Ovary (tissue), 9 donors: ENCODE measurements around the gene DIPK1B. TPM values are rescaled to one million over a fixed set of nuclear protein-coding genes. Genes with fewer than 3 reads are reported as not detected.

Source experiments
- DNase-seq, 5 donors: peaks; one replicate each; pipeline ENCODE4 v3.0.0-alpha.2; 2019 to 2020
- H3K27ac ChIP-seq, 2 donors: fragments of 200-600 bp; one replicate each; pipeline versions ENCODE4 v1.5.1 to v1.8.0; 2019 to 2022
- H3K27me3 ChIP-seq: fragments of 200-600 bp; one replicate; pipeline ENCODE4 v1.8.0; 2022
- H3K36me3 ChIP-seq: fragments of 200-600 bp; sonication (generic); one replicate; pipeline ENCODE4 v1.5.1; 2019
- H3K4me1 ChIP-seq: one replicate; pipeline ENCODE4 v1.8.1; 2013; ENCODE audit warnings: mild to moderate bottlenecking, moderate library complexity; ENCODE audit not compliant: insufficient read depth
- H3K4me3 ChIP-seq: fragments of 200-600 bp; sonication (generic); one replicate; pipeline ENCODE4 v1.5.1; 2017
- H3K9me3 ChIP-seq, 2 donors: fragments of 200-600 bp in 1 of 2; sonication (generic) in 1 of 2; one replicate each; pipeline versions ENCODE4 v1.5.1 to v1.8.1; 2013 to 2019; ENCODE audit warnings: mild to moderate bottlenecking in 1 of 2, moderate library complexity in 1 of 2
- CTCF ChIP-seq, 3 donors: fragments of 450-650 bp in 2 of 3; fragments of 200-600 bp in 1 of 3; IDR thresholded peaks; one replicate each; pipeline versions ENCODE4 v1.5.1 to v1.8.0; 2016 to 2022; ENCODE audit warnings: antibody characterized with exemption in 3 of 3, mild to moderate bottlenecking in 1 of 3
- EP300 ChIP-seq: sonication (generic); formaldehyde crosslinking; IDR thresholded peaks from one replicate; pipeline ENCODE4 v1.6.1; 2017; ENCODE audit warnings: antibody characterized with exemption
- POLR2A ChIP-seq: fragments of 450-650 bp; IDR thresholded peaks from one replicate; pipeline ENCODE4 v1.6.1; 2017; ENCODE audit warnings: antibody characterized with exemption, mild to moderate bottlenecking, moderate library complexity
- WGBS, 3 donors: extraction: QIAGEN DNeasy Blood & Tissue Kit in 1 of 3; methylation state at CpG; one replicate each; pipeline versions ENCODE4 v1.1.5 to v1.1.7; 2013 to 2017; 5-methylcytosine and 5-hydroxymethylcytosine counted together
- intact Hi-C, 4 donors: fragments of 100-400 bp; cut with DNase I; formaldehyde crosslinking; loops; one replicate each; pipeline versions ENCODE4 v1.11.0 to v1.15.1; 2022 to 2023
- microRNA counts: library from miRNA; unstranded; fragments of <30 nt; microRNA quantifications from one replicate; lab custom pipeline; 2016
- microRNA-seq, 3 donors: library from miRNA; unstranded; fragments of <30 nt; microRNA quantifications; one replicate each; pipeline versions ENCODE4 to v1.2.0, GENCODE V29; 2019 to 2020
- polyA plus RNA-seq, 2 donors: library from polyadenylated mRNA; stranded (reverse); fragments of 200-250 nt in 1 of 2; fragments of 350-450 nt in 1 of 2; fragmentation: Illumina TruSeq in 1 of 2; extraction: RNeasy Lipid Tissue Mini Kit (QIAGEN cat#74804) in 1 of 2; gene quantifications; one replicate each; pipeline ENCODE4 v1.2.3, GENCODE V29; 2013 to 2014
- small RNA-seq: library from RNA; depleted of rRNA; stranded (forward); fragments of <200 nt; gene quantifications from one replicate; pipeline ENCODE3, GENCODE V24; 2016
- total RNA-seq, 7 donors: library from RNA; depleted of rRNA in 2 of 7; stranded (reverse); fragments of >200 nt in 2 of 7; fragmentation: NEBNext Ultra II Directional in 3 of 7; extraction: Animal tissue kit (Norgen Biotek cat#: 25700) in 3 of 7; gene quantifications; one replicate each; pipeline versions ENCODE4 v1.1.0 to v1.2.4, GENCODE V29; 2016 to 2023
- donor health status: DM: no; HTN: no; CAD: no; lungs with moderate emphysema.
- donor health status: DM: no; HTN: no; CAD: no.
- donor health status: Bipolar disorder and iron deficiency.
- donor health status: DM: yes; HTN: yes; CAD: no.
- donor health status: DM: no; HTN: no; CAD: no.
- donor health status: DM: yes; HTN: yes; CAD: no.

Gene DIPK1B
- total and polyA plus RNA-seq, 9 donors = 2.9 to 23.4 (median 13.1) TPM

GRCh38 chr9:136773386-136774044 lies 61.1 kb downstream of the DIPK1B start:
- Histone ChIP-seq H3K4me1 (peaks cover 2% of the 10 kb centered on the region), H3K27me3 (no peaks in the 10 kb centered on the region), H3K4me3 (no peak overlapping the region), H3K27ac (no peak overlapping the region), H3K9me3 (no peaks in the 10 kb centered on the region), H3K36me3 (no peaks in the 10 kb centered on the region)
- intact Hi-C loops = loop anchor here in 1 of 4 donors (5.0 kb wide), 1 partner anchor 614 kb away; no protein-coding TSS in a partner anchor
- 79 to 93% (median 88%) methylated on average over 7 of the region's 7 CpGs for WGBS, 3 donors
- TF ChIP-seq POLR2A (no peak), EP300 (no peak), CTCF (IDR thresholded peaks at IDR 0.05) (no peak)
- peak in 1 of 5 donors; percentile 17 for DNase-seq

MicroRNA genes within 50 kb of the gene (microRNA counts, 767-probe panel; counts per million panel counts)
- 4,979 counts per million, percentile 94 among the panel's probes with 10 or more counts for microRNA hsa-miR-126-3p (lab: Ali Mortazavi, UCI)

Small RNAs within 50 kb of the gene (microRNA-seq; reads per million reads assigned to microRNA genes)
- gene MIR126 (28,487 to 43,385 (median 31,442) reads per million in 3 donors), gene MIR6722 (0 reads per million in 3 donors)

Small RNAs within 50 kb of the gene (small RNA-seq; reads per million reads assigned to genes)
- gene MIR126 (116 reads per million, percentile 92 among the genes with 10 or more reads in this experiment), gene MIR6722 (not detected)

Other genes with a start within 250 kb of the DIPK1B start
- 10 to 100 TPM; 30.0 to 61.4 (median 50.2) TPM for gene SEC16A, start 229.5 kb upstream of the DIPK1B start, total RNA-seq
- 10 to 100 TPM; 27.6 to 37.2 TPM for gene SEC16A, start 229.5 kb upstream of the DIPK1B start, polyA plus RNA-seq
- gene NOTCH1, start 166.5 kb upstream of the DIPK1B start, total RNA-seq = 10 to 100 TPM in 6 of 7 donors, 1 to 10 TPM in 1; 7.3 to 30.9 (median 17.4) TPM
- gene NOTCH1, start 166.5 kb upstream of the DIPK1B start, polyA plus RNA-seq = 1 to 10 TPM; 2.5 to 7.8 TPM
- gene EGFL7, start 49.7 kb upstream of the DIPK1B start, total RNA-seq = 100 to 1,000 TPM in 1 of 7 donors, 10 to 100 TPM in 6; 27.1 to 113 (median 43.4) TPM
- gene EGFL7, start 49.7 kb upstream of the DIPK1B start, polyA plus RNA-seq = 100 to 1,000 TPM in 1 of 2 donors, under 1 TPM in 1; 0.18 to 105 TPM
- 10 to 100 TPM; 14.4 to 40.9 (median 24.8) TPM for gene AGPAT2, start 25.1 kb upstream of the DIPK1B start, total RNA-seq
- gene AGPAT2, start 25.1 kb upstream of the DIPK1B start, polyA plus RNA-seq = 10 to 100 TPM in 1 of 2 donors, 1 to 10 TPM in 1; 6.1 to 23.9 TPM
- 10 to 100 TPM in 2 of 7 donors, 1 to 10 TPM in 5; 1.4 to 45.4 (median 4.5) TPM for gene LCN10, start 30.4 kb downstream of the DIPK1B start, total RNA-seq
- 10 to 100 TPM in 1 of 2 donors, 1 to 10 TPM in 1; 2.4 to 15.2 TPM for gene LCN10, start 30.4 kb downstream of the DIPK1B start, polyA plus RNA-seq
- gene LCN6, start 36.0 kb downstream of the DIPK1B start, total RNA-seq = 10 to 100 TPM in 3 of 7 donors, 1 to 10 TPM in 4; 1.8 to 59.3 (median 8.3) TPM
- 10 to 100 TPM in 1 of 2 donors, 1 to 10 TPM in 1; 1.6 to 33.4 TPM for gene LCN6, start 36.0 kb downstream of the DIPK1B start, polyA plus RNA-seq
- 1 to 10 TPM in 1 of 7 donors, under 1 TPM in 1, not detected in 5; 0.23 to 3.0 TPM for gene LCN8, start 45.7 kb downstream of the DIPK1B start, total RNA-seq
- gene LCN8, start 45.7 kb downstream of the DIPK1B start, polyA plus RNA-seq = under 1 TPM in 1 of 2 donors, not detected in 1; 0.36 TPM
- gene LCN15, start 51.9 kb downstream of the DIPK1B start, total RNA-seq = not detected
- gene LCN15, start 51.9 kb downstream of the DIPK1B start, polyA plus RNA-seq = not detected
- gene TMEM141, start 78.8 kb downstream of the DIPK1B start, total RNA-seq = 100 to 1,000 TPM in 1 of 7 donors, 10 to 100 TPM in 6; 43.1 to 115 (median 64.8) TPM
- 10 to 100 TPM; 23.4 to 64.9 TPM for gene TMEM141, start 78.8 kb downstream of the DIPK1B start, polyA plus RNA-seq
- 10 to 100 TPM in 1 of 7 donors, 1 to 10 TPM in 6; 1.2 to 11.8 (median 6.6) TPM for gene CCDC183, start 83.8 kb downstream of the DIPK1B start, total RNA-seq
- gene CCDC183, start 83.8 kb downstream of the DIPK1B start, polyA plus RNA-seq = 1 to 10 TPM in 1 of 2 donors, under 1 TPM in 1; 0.47 to 3.1 TPM
- 10 to 100 TPM; 25.2 to 65.4 (median 56.2) TPM for gene RABL6, start 95.4 kb downstream of the DIPK1B start, total RNA-seq
- gene RABL6, start 95.4 kb downstream of the DIPK1B start, polyA plus RNA-seq = 10 to 100 TPM; 22.6 to 37.5 TPM
- gene AJM1, start 129.9 kb downstream of the DIPK1B start, total RNA-seq = 1 to 10 TPM in 5 of 7 donors, under 1 TPM in 2; 0.48 to 2.4 (median 1.4) TPM
- gene AJM1, start 129.9 kb downstream of the DIPK1B start, polyA plus RNA-seq = under 1 TPM in 1 of 2 donors, not detected in 1; 0.93 TPM
- gene PHPT1, start 136.8 kb downstream of the DIPK1B start, total RNA-seq = 100 to 1,000 TPM in 2 of 7 donors, 10 to 100 TPM in 5; 39.2 to 132 (median 86.9) TPM
- 10 to 100 TPM; 18.1 to 57.6 TPM for gene PHPT1, start 136.8 kb downstream of the DIPK1B start, polyA plus RNA-seq
- gene MAMDC4, start 139.8 kb downstream of the DIPK1B start, total RNA-seq = 10 to 100 TPM in 1 of 7 donors, 1 to 10 TPM in 6; 2.1 to 31.4 (median 2.5) TPM
- 1 to 10 TPM in 1 of 2 donors, under 1 TPM in 1; 0.15 to 2.6 TPM for gene MAMDC4, start 139.8 kb downstream of the DIPK1B start, polyA plus RNA-seq
- 100 to 1,000 TPM; 306 to 391 (median 336) TPM for gene EDF1, start 153.7 kb downstream of the DIPK1B start, total RNA-seq
- gene EDF1, start 153.7 kb downstream of the DIPK1B start, polyA plus RNA-seq = 100 to 1,000 TPM; 154 to 444 TPM
- gene TRAF2, start 173.9 kb downstream of the DIPK1B start, total RNA-seq = 10 to 100 TPM in 4 of 7 donors, 1 to 10 TPM in 3; 5.6 to 11.9 (median 10.3) TPM
- 1 to 10 TPM in 1 of 2 donors, under 1 TPM in 1; 0.83 to 7.6 TPM for gene TRAF2, start 173.9 kb downstream of the DIPK1B start, polyA plus RNA-seq
- gene FBXW5, start 232.2 kb downstream of the DIPK1B start, total RNA-seq = 10 to 100 TPM; 49.4 to 75.5 (median 60.5) TPM
- 10 to 100 TPM in 1 of 2 donors, 1 to 10 TPM in 1; 2.2 to 64.1 TPM for gene FBXW5, start 232.2 kb downstream of the DIPK1B start, polyA plus RNA-seq
- under 1 TPM in 1 of 7 donors, not detected in 6; 1.00 TPM for gene C8G, start 232.7 kb downstream of the DIPK1B start, total RNA-seq
- gene C8G, start 232.7 kb downstream of the DIPK1B start, polyA plus RNA-seq = under 1 TPM in 1 of 2 donors, not detected in 1; 0.38 TPM
- 10 to 100 TPM in 5 of 7 donors, 1 to 10 TPM in 2; 1.3 to 40.9 (median 19.2) TPM for gene LCN12, start 239.7 kb downstream of the DIPK1B start, total RNA-seq
- gene LCN12, start 239.7 kb downstream of the DIPK1B start, polyA plus RNA-seq = 1 to 10 TPM; 1.1 to 6.1 TPM